WTC11 (cell line): ENCODE measurements around the gene RBMS1. TPM values are rescaled to one million over a fixed set of nuclear protein-coding genes. Genes with fewer than 3 reads are reported as not detected.

Experiments
- ATAC-seq: fragments of 200-7000 bp; cut with Tn5 transposase; 2 replicates; pipeline ENCODE4 v1.10.0; 2021; ENCODE audit warnings: mild to moderate bottlenecking, moderate library complexity
- CTCF ChIA-PET: fragments of 300-600 bp; sonication (Branson Sonifier 250); formaldehyde crosslinking; loops from one replicate; lab custom pipeline; 2021; ENCODE audit warnings: antibody characterized with exemption; lab: Charles Lee
- POLR2A ChIA-PET: fragments of 350-600 bp; sonication (Branson Sonifier 250); formaldehyde crosslinking; loops from one replicate; lab custom pipeline; 2021; ENCODE audit warnings: antibody characterized with exemption; lab: Charles Lee
- DNase-seq: peaks from one replicate; pipeline ENCODE4 v3.0.0; 2021; ENCODE audit warnings: low spot score
- H3K27ac Mint-ChIP-seq: 2 replicates; pipeline ENCODE4 v1.8.0; 2021; ENCODE audit warnings: mixed read lengths
- H3K27me3 Mint-ChIP-seq: 2 replicates; pipeline ENCODE4 v1.8.0; 2021; ENCODE audit warnings: low read depth, mild to moderate bottlenecking, moderate library complexity, mixed read lengths
- H3K36me3 Mint-ChIP-seq: 2 replicates; pipeline ENCODE4 v1.8.0; 2021; ENCODE audit warnings: mixed read lengths
- H3K4me1 Mint-ChIP-seq: 2 replicates; pipeline ENCODE4 v1.8.0; 2022; ENCODE audit warnings: mixed read lengths
- H3K4me3 Mint-ChIP-seq: 2 replicates; pipeline ENCODE4 v1.8.0; 2021; ENCODE audit warnings: mild to moderate bottlenecking, moderate library complexity, mixed read lengths
- H3K9me3 Mint-ChIP-seq: 2 replicates; pipeline ENCODE4 v1.8.0; 2021; ENCODE audit warnings: mixed read lengths
- CREB1 ChIP-seq: sonication (generic); formaldehyde crosslinking; IDR thresholded peaks from 2 replicates; pipeline ENCODE4 v1.8.0; 2023; ENCODE audit warnings: mild to moderate bottlenecking, missing genetic modification reagents
- CTCF ChIP-seq: fragments of 200-600 bp; IDR thresholded peaks from 2 replicates; pipeline ENCODE4 v1.8.0; 2022; ENCODE audit warnings: antibody characterized with exemption
- FOXP1 ChIP-seq: sonication (generic); formaldehyde crosslinking; IDR thresholded peaks from 2 replicates; pipeline ENCODE4 v1.8.0; 2022; ENCODE audit warnings: missing genetic modification reagents, mild to moderate bottlenecking, moderate library complexity, borderline replicate concordance
- FOXP4 ChIP-seq: sonication (generic); formaldehyde crosslinking; IDR thresholded peaks from 2 replicates; pipeline ENCODE4 v1.8.0; 2022; ENCODE audit warnings: mild to moderate bottlenecking, missing genetic modification reagents
- GRHL2 ChIP-seq: fragments of 250-450 bp; sonication (Bioruptor Pico); IDR thresholded peaks from 2 replicates; pipeline ENCODE4 v1.8.0; 2022; ENCODE audit warnings: mild to moderate bottlenecking, moderate library complexity; ENCODE audit not compliant: insufficient replicate concordance, severe bottlenecking
- NFATC4 ChIP-seq: fragments of 250-450 bp; sonication (Bioruptor Pico); IDR thresholded peaks from 2 replicates; pipeline ENCODE4 v1.9.0; 2021; ENCODE audit warnings: mild to moderate bottlenecking
- PREB ChIP-seq: sonication (generic); formaldehyde crosslinking; IDR thresholded peaks from 2 replicates; pipeline ENCODE4 v1.8.1; 2022; ENCODE audit warnings: mild to moderate bottlenecking, missing genetic modification reagents, moderate library complexity, borderline replicate concordance
- SOX15 ChIP-seq: fragments of 250-450 bp; sonication (Bioruptor Pico); IDR thresholded peaks from 2 replicates; pipeline ENCODE4 v1.9.0; 2021; ENCODE audit warnings: mild to moderate bottlenecking
- TEAD4 ChIP-seq: sonication (generic); formaldehyde crosslinking; IDR thresholded peaks from 2 replicates; pipeline ENCODE4 v1.8.0; 2022; ENCODE audit warnings: mild to moderate bottlenecking, missing genetic modification reagents
- ZBTB21 ChIP-seq: sonication (generic); formaldehyde crosslinking; IDR thresholded peaks from 2 replicates; pipeline ENCODE4 v1.8.1; 2023; ENCODE audit warnings: mild to moderate bottlenecking, missing genetic modification reagents, borderline replicate concordance
- ZNF121 ChIP-seq: sonication (generic); formaldehyde crosslinking; IDR thresholded peaks from 2 replicates; pipeline ENCODE4 v1.8.0; 2023; ENCODE audit warnings: missing genetic modification reagents
- ZNF317 ChIP-seq: sonication (generic); formaldehyde crosslinking; IDR thresholded peaks from 2 replicates; pipeline ENCODE4 v1.8.1; 2023; ENCODE audit warnings: low read depth, mild to moderate bottlenecking, moderate library complexity, missing genetic modification reagents, borderline replicate concordance
- ZNF396 ChIP-seq: fragments of 250-450 bp; sonication (Bioruptor Pico); IDR thresholded peaks from 2 replicates; pipeline ENCODE4 v1.8.0; 2021; ENCODE audit warnings: mild to moderate bottlenecking, moderate library complexity, borderline replicate concordance
- ZNF416 ChIP-seq: fragments of 250-450 bp; sonication (Bioruptor Pico); IDR thresholded peaks from 2 replicates; pipeline ENCODE4 v1.9.0; 2021; ENCODE audit warnings: mild to moderate bottlenecking, inconsistent platforms
- ZNF423 ChIP-seq: fragments of 250-450 bp; sonication (Bioruptor Pico); IDR thresholded peaks from 2 replicates; pipeline ENCODE4 v2.1.2; 2022; ENCODE audit warnings: mild to moderate bottlenecking, moderate library complexity
- ZNF671 ChIP-seq: fragments of 250-450 bp; sonication (Bioruptor Pico); IDR thresholded peaks from 2 replicates; pipeline ENCODE4 v1.8.0; 2021; ENCODE audit warnings: mild to moderate bottlenecking
- total RNA-seq: library from RNA; stranded (reverse); gene quantifications from 3 replicates; pipeline ENCODE4 v1.2.3, GENCODE V29; 2021
- TF ChIP-seq, protein P1 (sequence below): sonication (generic); formaldehyde crosslinking; IDR thresholded peaks from 2 replicates; pipeline ENCODE4 v1.8.0; 2023; ENCODE audit warnings: missing genetic modification reagents, mild to moderate bottlenecking, borderline replicate concordance
- TF ChIP-seq, protein P2 (sequence below): fragments of 250-450 bp; sonication (Bioruptor Pico); IDR thresholded peaks from 2 replicates; pipeline ENCODE4 v1.9.0; 2021; ENCODE audit warnings: mild to moderate bottlenecking
- TF ChIP-seq, protein P3 (sequence below): sonication (generic); formaldehyde crosslinking; IDR thresholded peaks from 2 replicates; pipeline ENCODE4 v1.8.0; 2023; ENCODE audit warnings: mild to moderate bottlenecking, missing genetic modification reagents
- TF ChIP-seq, protein P4 (sequence below): sonication (generic); formaldehyde crosslinking; IDR thresholded peaks from 2 replicates; pipeline ENCODE4 v1.8.1; 2023; ENCODE audit warnings: mild to moderate bottlenecking, missing genetic modification reagents

RBMS1 gene
- total RNA-seq, 1 experiment from 2014 or later, result 56.3 TPM

DNA sequence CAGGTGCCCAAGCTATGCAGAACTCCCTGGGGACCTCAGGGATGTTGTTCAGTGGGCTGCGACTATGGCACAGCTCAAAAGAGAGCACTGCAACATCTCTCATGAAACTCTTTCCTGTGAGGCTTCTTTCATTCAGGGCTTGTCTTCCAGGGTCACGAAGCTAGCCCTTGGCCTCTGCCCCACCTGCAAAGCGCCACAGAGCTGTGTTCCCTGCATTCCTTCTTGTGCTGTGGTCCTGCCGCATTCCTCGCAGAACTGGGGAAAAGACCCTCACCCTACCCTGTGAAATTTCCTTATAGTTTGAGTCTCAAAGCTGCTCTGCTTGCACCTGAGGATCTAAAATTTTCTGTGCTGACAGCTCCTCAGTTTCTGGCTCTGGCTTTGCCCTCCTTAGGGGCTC, 267.2 kb downstream of the RBMS1 start (continued):
- TF ChIP-seq CTCF, result no peak
- no peak for TF ChIP-seq ZNF423 (CRISPR knock-in tag)
- no peak for TF ChIP-seq ZNF396 (CRISPR knock-in tag)
- TF ChIP-seq ZNF671, result no peak
- TF ChIP-seq, protein P1, sequence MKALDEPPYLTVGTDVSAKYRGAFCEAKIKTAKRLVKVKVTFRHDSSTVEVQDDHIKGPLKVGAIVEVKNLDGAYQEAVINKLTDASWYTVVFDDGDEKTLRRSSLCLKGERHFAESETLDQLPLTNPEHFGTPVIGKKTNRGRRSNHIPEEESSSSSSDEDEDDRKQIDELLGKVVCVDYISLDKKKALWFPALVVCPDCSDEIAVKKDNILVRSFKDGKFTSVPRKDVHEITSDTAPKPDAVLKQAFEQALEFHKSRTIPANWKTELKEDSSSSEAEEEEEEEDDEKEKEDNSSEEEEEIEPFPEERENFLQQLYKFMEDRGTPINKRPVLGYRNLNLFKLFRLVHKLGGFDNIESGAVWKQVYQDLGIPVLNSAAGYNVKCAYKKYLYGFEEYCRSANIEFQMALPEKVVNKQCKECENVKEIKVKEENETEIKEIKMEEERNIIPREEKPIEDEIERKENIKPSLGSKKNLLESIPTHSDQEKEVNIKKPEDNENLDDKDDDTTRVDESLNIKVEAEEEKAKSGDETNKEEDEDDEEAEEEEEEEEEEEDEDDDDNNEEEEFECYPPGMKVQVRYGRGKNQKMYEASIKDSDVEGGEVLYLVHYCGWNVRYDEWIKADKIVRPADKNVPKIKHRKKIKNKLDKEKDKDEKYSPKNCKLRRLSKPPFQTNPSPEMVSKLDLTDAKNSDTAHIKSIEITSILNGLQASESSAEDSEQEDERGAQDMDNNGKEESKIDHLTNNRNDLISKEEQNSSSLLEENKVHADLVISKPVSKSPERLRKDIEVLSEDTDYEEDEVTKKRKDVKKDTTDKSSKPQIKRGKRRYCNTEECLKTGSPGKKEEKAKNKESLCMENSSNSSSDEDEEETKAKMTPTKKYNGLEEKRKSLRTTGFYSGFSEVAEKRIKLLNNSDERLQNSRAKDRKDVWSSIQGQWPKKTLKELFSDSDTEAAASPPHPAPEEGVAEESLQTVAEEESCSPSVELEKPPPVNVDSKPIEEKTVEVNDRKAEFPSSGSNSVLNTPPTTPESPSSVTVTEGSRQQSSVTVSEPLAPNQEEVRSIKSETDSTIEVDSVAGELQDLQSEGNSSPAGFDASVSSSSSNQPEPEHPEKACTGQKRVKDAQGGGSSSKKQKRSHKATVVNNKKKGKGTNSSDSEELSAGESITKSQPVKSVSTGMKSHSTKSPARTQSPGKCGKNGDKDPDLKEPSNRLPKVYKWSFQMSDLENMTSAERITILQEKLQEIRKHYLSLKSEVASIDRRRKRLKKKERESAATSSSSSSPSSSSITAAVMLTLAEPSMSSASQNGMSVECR (CRISPR knock-in tag), result no peak
- TF ChIP-seq FOXP4 (CRISPR knock-in tag), result no peak
- no peak for TF ChIP-seq FOXP1 (CRISPR knock-in tag)
- no peak for TF ChIP-seq GRHL2
- no peak for TF ChIP-seq ZNF416 (CRISPR knock-in tag)
- no peak for TF ChIP-seq ZBTB21 (CRISPR knock-in tag)

- no peak overlapping the region for H3K4me3 Mint-ChIP-seq
- H3K27ac Mint-ChIP-seq, result no peak overlapping the region
- H3K36me3 Mint-ChIP-seq, result no peaks in the 10 kb centered on the region
- no peak for TF ChIP-seq ZNF121 (CRISPR knock-in tag)
- TF ChIP-seq, protein P2, sequence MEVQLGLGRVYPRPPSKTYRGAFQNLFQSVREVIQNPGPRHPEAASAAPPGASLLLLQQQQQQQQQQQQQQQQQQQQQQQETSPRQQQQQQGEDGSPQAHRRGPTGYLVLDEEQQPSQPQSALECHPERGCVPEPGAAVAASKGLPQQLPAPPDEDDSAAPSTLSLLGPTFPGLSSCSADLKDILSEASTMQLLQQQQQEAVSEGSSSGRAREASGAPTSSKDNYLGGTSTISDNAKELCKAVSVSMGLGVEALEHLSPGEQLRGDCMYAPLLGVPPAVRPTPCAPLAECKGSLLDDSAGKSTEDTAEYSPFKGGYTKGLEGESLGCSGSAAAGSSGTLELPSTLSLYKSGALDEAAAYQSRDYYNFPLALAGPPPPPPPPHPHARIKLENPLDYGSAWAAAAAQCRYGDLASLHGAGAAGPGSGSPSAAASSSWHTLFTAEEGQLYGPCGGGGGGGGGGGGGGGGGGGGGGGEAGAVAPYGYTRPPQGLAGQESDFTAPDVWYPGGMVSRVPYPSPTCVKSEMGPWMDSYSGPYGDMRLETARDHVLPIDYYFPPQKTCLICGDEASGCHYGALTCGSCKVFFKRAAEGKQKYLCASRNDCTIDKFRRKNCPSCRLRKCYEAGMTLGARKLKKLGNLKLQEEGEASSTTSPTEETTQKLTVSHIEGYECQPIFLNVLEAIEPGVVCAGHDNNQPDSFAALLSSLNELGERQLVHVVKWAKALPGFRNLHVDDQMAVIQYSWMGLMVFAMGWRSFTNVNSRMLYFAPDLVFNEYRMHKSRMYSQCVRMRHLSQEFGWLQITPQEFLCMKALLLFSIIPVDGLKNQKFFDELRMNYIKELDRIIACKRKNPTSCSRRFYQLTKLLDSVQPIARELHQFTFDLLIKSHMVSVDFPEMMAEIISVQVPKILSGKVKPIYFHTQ (CRISPR knock-in tag), result no peak
- no peak for TF ChIP-seq SOX15 (CRISPR knock-in tag)
- TF ChIP-seq CREB1 (CRISPR knock-in tag), result no peak
- TF ChIP-seq, protein P3, sequence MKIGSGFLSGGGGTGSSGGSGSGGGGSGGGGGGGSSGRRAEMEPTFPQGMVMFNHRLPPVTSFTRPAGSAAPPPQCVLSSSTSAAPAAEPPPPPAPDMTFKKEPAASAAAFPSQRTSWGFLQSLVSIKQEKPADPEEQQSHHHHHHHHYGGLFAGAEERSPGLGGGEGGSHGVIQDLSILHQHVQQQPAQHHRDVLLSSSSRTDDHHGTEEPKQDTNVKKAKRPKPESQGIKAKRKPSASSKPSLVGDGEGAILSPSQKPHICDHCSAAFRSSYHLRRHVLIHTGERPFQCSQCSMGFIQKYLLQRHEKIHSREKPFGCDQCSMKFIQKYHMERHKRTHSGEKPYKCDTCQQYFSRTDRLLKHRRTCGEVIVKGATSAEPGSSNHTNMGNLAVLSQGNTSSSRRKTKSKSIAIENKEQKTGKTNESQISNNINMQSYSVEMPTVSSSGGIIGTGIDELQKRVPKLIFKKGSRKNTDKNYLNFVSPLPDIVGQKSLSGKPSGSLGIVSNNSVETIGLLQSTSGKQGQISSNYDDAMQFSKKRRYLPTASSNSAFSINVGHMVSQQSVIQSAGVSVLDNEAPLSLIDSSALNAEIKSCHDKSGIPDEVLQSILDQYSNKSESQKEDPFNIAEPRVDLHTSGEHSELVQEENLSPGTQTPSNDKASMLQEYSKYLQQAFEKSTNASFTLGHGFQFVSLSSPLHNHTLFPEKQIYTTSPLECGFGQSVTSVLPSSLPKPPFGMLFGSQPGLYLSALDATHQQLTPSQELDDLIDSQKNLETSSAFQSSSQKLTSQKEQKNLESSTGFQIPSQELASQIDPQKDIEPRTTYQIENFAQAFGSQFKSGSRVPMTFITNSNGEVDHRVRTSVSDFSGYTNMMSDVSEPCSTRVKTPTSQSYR, result no peak
- TF ChIP-seq NFATC4, result no peak
- TF ChIP-seq ZNF317 (CRISPR knock-in tag), result no peak
- TF ChIP-seq TEAD4 (CRISPR knock-in tag), result no peak
- no peak for TF ChIP-seq PREB (CRISPR knock-in tag)
- TF ChIP-seq, protein P4, sequence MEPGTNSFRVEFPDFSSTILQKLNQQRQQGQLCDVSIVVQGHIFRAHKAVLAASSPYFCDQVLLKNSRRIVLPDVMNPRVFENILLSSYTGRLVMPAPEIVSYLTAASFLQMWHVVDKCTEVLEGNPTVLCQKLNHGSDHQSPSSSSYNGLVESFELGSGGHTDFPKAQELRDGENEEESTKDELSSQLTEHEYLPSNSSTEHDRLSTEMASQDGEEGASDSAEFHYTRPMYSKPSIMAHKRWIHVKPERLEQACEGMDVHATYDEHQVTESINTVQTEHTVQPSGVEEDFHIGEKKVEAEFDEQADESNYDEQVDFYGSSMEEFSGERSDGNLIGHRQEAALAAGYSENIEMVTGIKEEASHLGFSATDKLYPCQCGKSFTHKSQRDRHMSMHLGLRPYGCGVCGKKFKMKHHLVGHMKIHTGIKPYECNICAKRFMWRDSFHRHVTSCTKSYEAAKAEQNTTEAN (CRISPR knock-in tag), result no peak
- TF ChIP-seq ZNF423 (CRISPR knock-in tag), result no peak
- no peak for TF ChIP-seq GRHL2
- CTCF ChIA-PET, result interaction anchor here (1.3 to 2.1 kb wide), 3 partner anchors 26 to 115 kb away, joined by 3 to 9 read pairs (median 5); no protein-coding TSS in a partner anchor
- ATAC-seq (no peak), DNase-seq (no peak)
- peaks cover 14% of the 10 kb centered on the region for H3K4me1 Mint-ChIP-seq
- no peaks in the 10 kb centered on the region for H3K27me3 Mint-ChIP-seq
- no peaks in the 10 kb centered on the region for H3K9me3 Mint-ChIP-seq
- POLR2A ChIA-PET, result no interaction called here
Measured at GRCh38 chr2:160225722-160226121, 267.9 kb downstream of the RBMS1 start.
